GM12865 (cell line): ENCODE results near the gene DAZAP1.

Source experiments
- DNase-seq: peaks from one replicate; pipeline ENCODE4 v3.0.0; 2010; ENCODE audit warnings: low read depth
- H3K4me3 ChIP-seq: 2 replicates; pipeline ENCODE4 v1.5.1; 2011; ENCODE audit warnings: mild to moderate bottlenecking, low read depth, low read length, control low read depth
- CTCF ChIP-seq: IDR thresholded peaks from 2 replicates; pipeline ENCODE4 v1.5.1; 2011; ENCODE audit warnings: low read length, control low read depth, low read depth, inconsistent platforms; ENCODE audit not compliant: insufficient read depth; ENCODE audit errors: missing control alignments

Gene DAZAP1

GRCh38 chr19:1423436-1424191 is 16.2 kb downstream of the DAZAP1 start:
- no peak for TF ChIP-seq CTCF
- no peak for DNase-seq
- H3K4me3 ChIP-seq = no peak overlapping the region

GRCh38 chr19:1424192-1424955 is 17.0 kb downstream of the DAZAP1 start:
- no peak overlapping the region for H3K4me3 ChIP-seq
- no peak for DNase-seq
- no peak for TF ChIP-seq CTCF

- no peak for DNase-seq
- no peak for TF ChIP-seq CTCF
- no peak overlapping the region for H3K4me3 ChIP-seq
Observed at GRCh38 chr19:1425102-1425837, 17.9 kb downstream of the DAZAP1 start.

- H3K4me3 ChIP-seq = no peak overlapping the region
- DNase-seq = no peak
- no peak for TF ChIP-seq CTCF
Observed at GRCh38 chr19:1425902-1426301, 18.5 kb downstream of the DAZAP1 start.

GRCh38 chr19:1426736-1427135 is 19.4 kb downstream of the DAZAP1 start:
- no peak for DNase-seq
- no peak for TF ChIP-seq CTCF
- H3K4me3 ChIP-seq = no peak overlapping the region

GRCh38 chr19:1427221-1427920 is 20.0 kb downstream of the DAZAP1 start:
- DNase-seq = no peak
- TF ChIP-seq CTCF = no peak
- no peak overlapping the region for H3K4me3 ChIP-seq
